Mammary microvascular endothelial cell (primary cell): ENCODE measurements around the gene CIAO1. TPM values are rescaled to one million over a fixed set of nuclear protein-coding genes. Genes with fewer than 3 reads are reported as not detected.

Experiments
- total RNA-seq: library from RNA; depleted of rRNA; stranded (reverse); fragments of >200 nt; gene quantifications from 2 replicates; pipeline ENCODE4 v1.2.3, GENCODE V29; 2015

The CIAO1 gene
- 91.0 and 92.4 TPM in 2 replicates for total RNA-seq

DNA sequence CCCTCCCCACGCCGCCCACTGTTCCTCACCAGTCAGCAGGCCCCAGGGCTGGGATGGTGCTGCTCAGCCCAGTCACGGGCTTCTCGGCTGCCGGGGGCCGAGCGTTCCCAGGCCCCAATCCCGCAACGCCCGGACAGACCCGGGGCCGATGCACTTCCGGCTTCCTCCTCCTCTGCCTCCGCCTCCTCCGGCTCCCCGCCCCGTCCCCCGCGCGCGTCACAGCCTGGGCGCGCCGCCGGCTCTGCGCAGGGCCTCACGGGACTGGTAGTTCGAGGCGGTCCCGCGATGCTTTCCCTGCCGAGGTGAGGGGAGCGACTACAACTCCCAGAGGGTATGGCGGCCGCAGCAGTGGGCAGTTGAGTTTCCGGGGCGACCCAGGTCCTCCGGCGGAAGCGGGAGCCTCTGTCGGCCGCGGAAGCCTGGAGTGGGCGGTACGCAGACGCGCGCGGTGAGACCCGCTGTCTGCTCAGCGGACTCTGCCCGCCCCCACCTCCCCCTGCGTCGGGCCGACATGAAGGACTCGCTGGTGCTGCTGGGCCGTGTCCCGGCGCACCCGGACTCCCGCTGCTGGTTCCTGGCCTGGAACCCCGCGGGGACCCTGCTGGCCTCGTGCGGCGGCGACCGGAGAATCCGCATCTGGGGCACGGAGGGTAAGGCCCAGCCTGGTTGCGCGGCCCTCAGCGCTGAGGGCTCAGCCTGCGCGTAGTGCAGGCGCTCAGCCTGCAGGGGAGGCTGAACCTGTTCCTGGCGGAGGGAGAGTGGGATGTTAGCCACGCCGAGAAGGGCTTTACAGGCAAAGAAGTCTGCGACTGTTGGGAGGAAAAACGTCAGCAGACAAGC lies at the start of gene CIAO1, which contains the start of gene TMEM127:
Gene CIAO1 (plus strand): TSS at position 386 of the 840 bp plus-strand sequence. CDS start 126 bp downstream, at position 512.
Gene TMEM127 (minus strand): TSS at position 158 of the 840 bp plus-strand sequence. CDS start 616 bp downstream, outside the sequence.

DNA sequence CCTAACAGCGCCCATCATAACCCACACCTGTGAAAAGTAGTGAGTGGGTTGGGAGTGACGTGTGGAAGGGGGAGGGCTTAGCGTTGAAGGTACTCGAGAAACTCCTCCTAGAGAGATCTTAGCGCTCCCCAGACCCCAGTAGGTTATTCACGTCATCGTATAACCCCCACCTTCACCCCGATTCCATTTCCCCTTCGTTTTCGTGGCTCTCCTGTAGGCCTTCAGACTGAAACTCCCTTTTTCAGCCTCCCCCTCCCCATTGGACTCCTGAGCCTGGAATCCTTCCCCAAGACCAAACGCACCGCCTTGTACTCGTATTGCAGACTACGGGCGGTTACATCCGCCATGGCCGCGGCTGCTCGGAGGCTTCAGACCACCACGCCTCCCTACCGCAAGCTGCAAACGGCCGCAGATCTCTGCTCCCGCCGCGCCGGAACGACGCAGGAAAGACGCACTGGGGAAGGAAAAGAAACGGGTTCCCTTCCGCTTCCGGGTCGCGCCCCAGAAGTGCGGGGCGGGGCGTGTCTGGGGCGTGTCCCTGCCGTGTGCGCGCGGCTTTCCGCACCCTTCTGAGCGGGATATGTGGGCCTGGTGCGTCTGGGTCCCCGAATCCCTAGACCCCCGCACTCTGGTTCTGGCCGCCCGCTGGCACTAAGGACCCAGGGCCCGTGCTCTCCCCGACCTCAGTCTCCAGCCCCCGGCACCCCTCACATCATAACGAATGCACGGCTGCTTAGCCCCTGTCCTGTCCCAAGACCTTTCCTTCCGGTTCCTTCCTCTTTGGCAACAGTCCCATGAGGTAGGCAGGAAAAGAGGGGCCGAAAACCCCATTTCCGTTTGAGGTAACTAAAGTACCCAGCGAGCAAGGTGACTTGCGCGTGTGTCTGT lies 39.3 kb downstream of the CIAO1 start, which contains the start of gene SNRNP200:
Gene SNRNP200 (minus strand): TSS at position 456 of the 888 bp plus-strand sequence. CDS start 109 bp downstream, at position 347.

Other genes starting within 250 kb of the CIAO1 start
- gene GPAT2, start 231.3 kb upstream of the CIAO1 start, total RNA-seq, result 7.6 and 8.3 TPM in 2 replicates
- not detected in 2 replicates for gene ADRA2B, start 149.7 kb upstream of the CIAO1 start, total RNA-seq
- gene ASTL, start 127.7 kb upstream of the CIAO1 start, total RNA-seq, result not detected in 2 replicates
- gene DUSP2, start 120.8 kb upstream of the CIAO1 start, total RNA-seq, result 0.07 and 0.74 TPM in 2 replicates
- 113 and 123 TPM in 2 replicates for gene STARD7, start 57.4 kb upstream of the CIAO1 start, total RNA-seq
- 30.7 and 35.7 TPM in 2 replicates for gene TMEM127, start 228 bp upstream of the CIAO1 start, total RNA-seq
- gene SNRNP200, start 39.3 kb downstream of the CIAO1 start, total RNA-seq, result 83.0 and 83.8 TPM in 2 replicates
- gene ITPRIPL1, start 59.1 kb downstream of the CIAO1 start, total RNA-seq, result 3.2 and 4.1 TPM in 2 replicates
- 32.5 and 47.8 TPM in 2 replicates for gene NCAPH, start 69.5 kb downstream of the CIAO1 start, total RNA-seq
- gene NEURL3, start 239.1 kb downstream of the CIAO1 start, total RNA-seq, result 0.34 and 1.7 TPM in 2 replicates